SK-N-SH (cell line): ENCODE results near the gene ZNF132. TPM values are rescaled to one million over a fixed set of nuclear protein-coding genes. Genes with fewer than 3 reads are reported as not detected.

Experiments used
- CTCF ChIA-PET: fragments of 300-600, 350-600 bp; formaldehyde crosslinking; extraction: SDS; loops from one replicate; lab custom pipeline; 2021; lab: Yijun Ruan, JAX
- POLR2A ChIA-PET: fragments of 350-600 bp; sonication (Branson Sonifier 250); formaldehyde crosslinking; extraction: SDS; loops from one replicate; lab custom pipeline; 2020; ENCODE audit warnings: antibody characterized with exemption, inconsistent platforms; lab: Yijun Ruan, JAX
- DNase-seq: peaks from one replicate; pipeline ENCODE4 v3.0.0; 2012
- H2AFZ ChIP-seq: fragments of 200-600 bp; sonication (generic); 2 replicates; pipeline ENCODE4 v1.8.1; 2016; ENCODE audit warnings: antibody characterized with exemption, mild to moderate bottlenecking, low read depth
- H3F3A ChIP-seq: fragments of 200-600 bp; sonication (generic); replicated peaks from 2 replicates; pipeline ENCODE3; 2016; ENCODE audit warnings: antibody characterized with exemption, mild to moderate bottlenecking; ENCODE audit not compliant: insufficient read depth
- H3K27ac ChIP-seq, 2 experiments: fragments of 200-500 bp in 1 of 2; fragments of 200-600 bp in 1 of 2; sonication (Bioruptor generic) in 1 of 2; sonication (generic), shearing (Covaris generic) in 1 of 2; 2 replicates each; pipeline versions ENCODE4 v1.5.1 to v1.6.1; 2014 to 2016; ENCODE audit warnings: low read depth in 2 of 2, inconsistent platforms in 1 of 2, low read length in 1 of 2, mild to moderate bottlenecking in 1 of 2, mixed read lengths in 1 of 2
- H3K27me3 ChIP-seq: fragments of 200-600 bp; sonication (generic), shearing (Covaris generic); 2 replicates; pipeline ENCODE4 v1.6.1; 2016; ENCODE audit warnings: mixed run types; ENCODE audit not compliant: insufficient read depth
- H3K36me3 ChIP-seq, 2 experiments: fragments of 200-500 bp in 1 of 2; fragments of 200-600 bp in 1 of 2; sonication (Bioruptor generic) in 1 of 2; sonication (generic) in 1 of 2; replicated peaks in 1 of 2; 2 replicates each; pipeline versions ENCODE3 to v1.5.1; 2014 to 2016; ENCODE audit warnings: low read length in 1 of 2, mild to moderate bottlenecking in 1 of 2; ENCODE audit not compliant: insufficient read depth in 2 of 2, control insufficient read depth in 1 of 2
- H3K4me1 ChIP-seq, 2 experiments: fragments of 200-500 bp in 1 of 2; fragments of 200-600 bp in 1 of 2; sonication (Bioruptor generic) in 1 of 2; sonication (generic), shearing (Covaris generic) in 1 of 2; 2 replicates each; pipeline versions ENCODE4 v1.5.1 to v1.6.1; 2014 to 2016; ENCODE audit warnings: low read depth in 1 of 2, low read length in 1 of 2, mixed run types in 1 of 2; ENCODE audit not compliant: insufficient read depth in 2 of 2, control insufficient read depth in 1 of 2
- H3K4me2 ChIP-seq: fragments of 200-600 bp; sonication (generic), shearing (Covaris generic); 2 replicates; pipeline ENCODE4 v1.6.1; 2017; ENCODE audit warnings: mixed run types
- H3K4me3 ChIP-seq, 2 experiments: fragments of 200-500 bp in 1 of 2; fragments of 200-600 bp in 1 of 2; sonication (Bioruptor generic) in 1 of 2; sonication (generic), shearing (Covaris generic) in 1 of 2; 2 replicates each; pipeline versions ENCODE4 v1.5.1 to v1.8.1; 2014 to 2016; ENCODE audit warnings: low read depth in 2 of 2, inconsistent platforms in 1 of 2, low read length in 1 of 2, mild to moderate bottlenecking in 1 of 2, mixed read lengths in 1 of 2, moderate library complexity in 1 of 2
- H3K79me2 ChIP-seq: fragments of 200-600 bp; sonication (generic); 2 replicates; pipeline ENCODE4 v1.8.1; 2017; ENCODE audit warnings: mild to moderate bottlenecking; ENCODE audit not compliant: insufficient read depth
- H3K9ac ChIP-seq: fragments of 200-600 bp; sonication (generic); 2 replicates; pipeline ENCODE4 v1.6.1; 2017; ENCODE audit warnings: mixed run types
- H3K9me2 ChIP-seq: fragments of 200-600 bp; sonication (generic); 2 replicates; pipeline ENCODE4 v1.6.1; 2017; ENCODE audit warnings: mixed run types
- H3K9me3 ChIP-seq: fragments of 200-600 bp; sonication (generic); 2 replicates; pipeline ENCODE4 v1.6.1; 2017; ENCODE audit warnings: mixed run types, mild to moderate bottlenecking, moderate library complexity
- H4K20me1 ChIP-seq: fragments of 200-600 bp; sonication (generic); 2 replicates; pipeline ENCODE4 v1.6.1; 2017; ENCODE audit warnings: mild to moderate bottlenecking, mixed run types; ENCODE audit not compliant: insufficient read depth
- CTCF ChIP-seq: fragments of 200-600 bp; sonication (generic); IDR thresholded peaks from 2 replicates; pipeline ENCODE4 v1.6.1; 2017; ENCODE audit warnings: antibody characterized with exemption, mild to moderate bottlenecking, moderate library complexity
- ELF1 ChIP-seq: IDR thresholded peaks from 2 replicates; pipeline ENCODE4 v1.4.0; 2012
- EZH2phosphoT487 ChIP-seq: fragments of 200-600 bp; sonication (generic); IDR thresholded peaks from 2 replicates; pipeline ENCODE4 v1.6.1; 2017; ENCODE audit warnings: low read depth, mixed run types, mild to moderate bottlenecking, antibody characterized with exemption, moderate library complexity, borderline replicate concordance
- FOSL2 ChIP-seq: IDR thresholded peaks from 2 replicates; pipeline ENCODE4 v1.4.0; 2012; ENCODE audit warnings: low read depth, mild to moderate bottlenecking, moderate library complexity, borderline replicate concordance
- FOXJ3 ChIP-seq: sonication (generic); formaldehyde crosslinking; IDR thresholded peaks from 2 replicates; pipeline ENCODE4 v1.5.1; 2020; ENCODE audit warnings: mild to moderate bottlenecking, missing genetic modification reagents
- GABPA ChIP-seq: IDR thresholded peaks from 2 replicates; pipeline ENCODE4 v1.4.0; 2012; ENCODE audit warnings: low read depth, mild to moderate bottlenecking
- JUND ChIP-seq: IDR thresholded peaks from 2 replicates; pipeline ENCODE4 v1.4.0; 2012
- MXI1 ChIP-seq: IDR thresholded peaks from 2 replicates; pipeline ENCODE4 v1.6.1; 2012; ENCODE audit warnings: mild to moderate bottlenecking, low read depth, low read length, improper control_type of control experiment
- NFIC ChIP-seq: IDR thresholded peaks from 2 replicates; pipeline ENCODE4 v1.4.0; 2012; ENCODE audit warnings: borderline replicate concordance
- NRF1 ChIP-seq: IDR thresholded peaks from 2 replicates; pipeline ENCODE4 v1.6.1; 2012; ENCODE audit warnings: low read depth, mild to moderate bottlenecking, low read length
- POLR2AphosphoS5 ChIP-seq: IDR thresholded peaks from 2 replicates; pipeline ENCODE4 v1.6.1; 2012; ENCODE audit warnings: low read depth, low read length
- RAD21 ChIP-seq: IDR thresholded peaks from 2 replicates; pipeline ENCODE4 v1.6.1; 2012; ENCODE audit warnings: mild to moderate bottlenecking, low read length
- RFX5 ChIP-seq: IDR thresholded peaks from 2 replicates; pipeline ENCODE4 v1.6.1; 2012; ENCODE audit warnings: mild to moderate bottlenecking, improper control_type of control experiment, low read length
- RXRA ChIP-seq: IDR thresholded peaks from 2 replicates; pipeline ENCODE4 v1.4.0; 2012; ENCODE audit warnings: low read depth, mild to moderate bottlenecking, borderline replicate concordance
- SIN3A ChIP-seq: IDR thresholded peaks from 2 replicates; pipeline ENCODE4 v1.6.1; 2012; ENCODE audit warnings: low read depth, mild to moderate bottlenecking, low read length, moderate library complexity, borderline replicate concordance
- SMC3 ChIP-seq: IDR thresholded peaks from 2 replicates; pipeline ENCODE4 v1.6.1; 2012; ENCODE audit warnings: low read depth, low read length, improper control_type of control experiment
- TEAD4 ChIP-seq: IDR thresholded peaks from 2 replicates; pipeline ENCODE4 v1.4.0; 2012; ENCODE audit warnings: mild to moderate bottlenecking, borderline replicate concordance; ENCODE audit not compliant: insufficient read depth
- WGBS: methylation state at CpG from one replicate; pipeline ENCODE4 v1.1.6; 2017; ENCODE audit warnings: low lambda C conversion rate; 5-methylcytosine and 5-hydroxymethylcytosine counted together
- polyA plus RNA-seq, 3 experiments: library from polyadenylated mRNA; depleted of rRNA; stranded (reverse); fragments of >200 nt; gene quantifications; 2 replicates each; pipeline ENCODE4 v1.2.3, GENCODE V29; 2012
- TF ChIP-seq, protein P1 (sequence below): fragments of 150-350 bp; IDR thresholded peaks from 2 replicates; pipeline ENCODE4 v1.6.1; 2016; ENCODE audit warnings: mild to moderate bottlenecking, low read depth, low read length
- TF ChIP-seq, protein P2 (sequence below): fragments of 150-350 bp; IDR thresholded peaks from 2 replicates; pipeline ENCODE4 v1.6.1; 2017; ENCODE audit warnings: antibody characterized with exemption, low read length, low read depth, borderline replicate concordance

ZNF132 gene
- polyA plus RNA-seq, 1 of the 3 experiments (the other 2 are of a cell fraction), result 1.3 TPM

GRCh38 chr19:58386576-58387337 lies 53.2 kb downstream of the ZNF132 start, which contains the start of gene RPS5 (continued):
- TF ChIP-seq, protein P1, sequence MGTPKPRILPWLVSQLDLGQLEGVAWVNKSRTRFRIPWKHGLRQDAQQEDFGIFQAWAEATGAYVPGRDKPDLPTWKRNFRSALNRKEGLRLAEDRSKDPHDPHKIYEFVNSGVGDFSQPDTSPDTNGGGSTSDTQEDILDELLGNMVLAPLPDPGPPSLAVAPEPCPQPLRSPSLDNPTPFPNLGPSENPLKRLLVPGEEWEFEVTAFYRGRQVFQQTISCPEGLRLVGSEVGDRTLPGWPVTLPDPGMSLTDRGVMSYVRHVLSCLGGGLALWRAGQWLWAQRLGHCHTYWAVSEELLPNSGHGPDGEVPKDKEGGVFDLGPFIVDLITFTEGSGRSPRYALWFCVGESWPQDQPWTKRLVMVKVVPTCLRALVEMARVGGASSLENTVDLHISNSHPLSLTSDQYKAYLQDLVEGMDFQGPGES, result peak; percentile 39
- TF ChIP-seq ELF1 (peak; percentile 89), SMC3 (no peak), GABPA (peak; percentile 96), MXI1 (peak; percentile 97), NRF1 (peak; percentile 83), FOXJ3 (no peak), CTCF (no peak), RFX5 (no peak), EZH2phosphoT487 (no peak)
- TF ChIP-seq, all 33 proteins: peak for 13

- H3K9me2 ChIP-seq, result no peaks in the 10 kb centered on the region
- H3K9me3 ChIP-seq, result no peaks in the 10 kb centered on the region
- ChIA-PET POLR2A (interaction anchor here (2.1 kb wide), 1 partner anchor 23 kb away, joined by 6 read pairs; the partner anchor contains the start of gene ZNF497), CTCF (no interaction called here)
- peaks cover 68% of the 10 kb centered on the region for H3K79me2 ChIP-seq
- H3K4me1 ChIP-seq, result peaks cover 21 to 31% of the 10 kb centered on the region in 2 experiments; a peak in 3 of 4 replicates
- peak overlapping the region; percentile 95 to 99 for H3K27ac ChIP-seq
- H3K27me3 ChIP-seq, result no peaks in the 10 kb centered on the region
- peaks cover 7% of the 10 kb centered on the region for H3F3A ChIP-seq
- peak overlapping the region; percentile 87 to 92 for H3K4me3 ChIP-seq
- DNase-seq, result no peak
- H2AFZ ChIP-seq, result no peak overlapping the region
- peak overlapping the region; percentile 91 for H3K9ac ChIP-seq
- WGBS, result 14% methylated on average over 21 of the region's 36 CpGs
- H3K4me2 ChIP-seq, result peak overlapping the region; percentile 85
- peaks cover 20 to 28% of the 10 kb centered on the region in 2 experiments for H3K36me3 ChIP-seq
- H4K20me1 ChIP-seq, result peaks cover 24% of the 10 kb centered on the region
- TF ChIP-seq EZH2phosphoT487, result no peak
- no peak for TF ChIP-seq SIN3A
- no peak for TF ChIP-seq RFX5
- TF ChIP-seq FOXJ3, result no peak
- no peak for TF ChIP-seq FOSL2
- no peak for TF ChIP-seq NRF1
- no peak for TF ChIP-seq MXI1
- TF ChIP-seq NFIC, result no peak
- TF ChIP-seq RAD21, result no peak
- no peak for TF ChIP-seq POLR2AphosphoS5
- TF ChIP-seq RXRA, result no peak
- no peak for TF ChIP-seq JUND
- no peak for TF ChIP-seq TEAD4
- no peak for TF ChIP-seq ELF1
- TF ChIP-seq, protein P2, sequence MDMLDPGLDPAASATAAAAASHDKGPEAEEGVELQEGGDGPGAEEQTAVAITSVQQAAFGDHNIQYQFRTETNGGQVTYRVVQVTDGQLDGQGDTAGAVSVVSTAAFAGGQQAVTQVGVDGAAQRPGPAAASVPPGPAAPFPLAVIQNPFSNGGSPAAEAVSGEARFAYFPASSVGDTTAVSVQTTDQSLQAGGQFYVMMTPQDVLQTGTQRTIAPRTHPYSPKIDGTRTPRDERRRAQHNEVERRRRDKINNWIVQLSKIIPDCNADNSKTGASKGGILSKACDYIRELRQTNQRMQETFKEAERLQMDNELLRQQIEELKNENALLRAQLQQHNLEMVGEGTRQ, result no peak
- TF ChIP-seq CTCF, result no peak
These were observed 53.9 kb downstream of the ZNF132 start for GRCh38 chr19:58385891-58386575.
